Kidney glomerular epithelial cell (primary cell): ENCODE results near the gene TAPT1.

Experiments
- DNase-seq: peaks from one replicate; lab custom pipeline; 2025; lab: John Stamatoyannopoulos, UW

The TAPT1 gene

DNA sequence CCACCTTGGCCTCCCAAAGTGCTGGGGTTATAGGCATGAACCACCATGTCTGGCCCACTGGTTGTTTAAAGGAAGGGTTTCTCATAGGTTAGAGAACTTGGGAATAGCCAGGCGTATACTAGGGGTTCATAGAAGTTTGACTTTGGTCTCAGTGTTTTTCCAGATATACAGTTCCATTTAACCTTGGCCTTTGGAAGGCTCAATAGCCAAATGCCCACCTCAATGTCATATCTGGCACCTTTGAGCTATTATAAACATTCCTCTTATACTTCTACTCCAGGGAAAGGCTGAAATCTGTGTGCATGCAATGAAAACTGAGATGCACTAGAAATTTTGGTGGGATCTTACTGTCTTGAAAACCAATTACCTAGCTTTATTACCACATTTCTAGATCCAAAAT is 95.0 kb downstream of the TAPT1 start:
- no peak for DNase-seq

DNA sequence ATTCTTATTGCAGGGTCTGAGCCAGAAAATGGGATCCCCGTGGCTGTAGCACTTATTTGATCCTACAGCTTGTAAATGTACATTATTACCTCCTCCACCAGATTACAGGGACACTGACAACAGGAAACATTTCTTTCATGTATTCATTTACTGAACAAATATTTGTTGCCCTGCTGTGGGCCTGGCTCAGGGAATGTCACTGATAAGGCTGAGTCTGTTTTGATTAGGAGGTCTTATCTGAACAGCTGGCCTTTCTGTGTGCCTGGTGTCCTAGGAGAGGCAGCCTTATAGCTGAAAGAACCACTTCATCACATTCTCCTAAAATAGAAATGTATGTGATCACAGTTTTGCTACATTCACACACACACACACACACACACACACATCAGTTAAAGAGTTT is 96.9 kb downstream of the TAPT1 start:
- no peak for DNase-seq

DNA sequence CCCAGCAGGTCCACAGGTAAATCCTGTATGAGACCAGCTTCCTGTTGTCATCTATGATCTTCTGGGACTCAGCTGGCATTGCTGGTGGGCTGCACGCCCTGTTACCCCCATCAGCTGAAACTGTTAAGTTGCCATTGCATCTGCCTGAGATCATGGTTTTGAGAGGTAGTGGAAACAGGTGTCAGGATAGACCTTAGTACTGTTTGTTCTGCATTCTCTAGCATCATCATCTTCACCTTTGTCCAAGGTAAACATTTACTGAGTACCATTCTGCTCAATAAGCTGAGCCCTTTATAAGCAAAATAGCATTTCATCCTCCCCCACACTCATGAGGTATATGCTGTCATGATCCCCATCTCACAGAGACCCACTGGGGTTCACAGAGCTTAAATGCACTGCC is 99.6 kb downstream of the TAPT1 start:
- DNase-seq = no peak

DNA sequence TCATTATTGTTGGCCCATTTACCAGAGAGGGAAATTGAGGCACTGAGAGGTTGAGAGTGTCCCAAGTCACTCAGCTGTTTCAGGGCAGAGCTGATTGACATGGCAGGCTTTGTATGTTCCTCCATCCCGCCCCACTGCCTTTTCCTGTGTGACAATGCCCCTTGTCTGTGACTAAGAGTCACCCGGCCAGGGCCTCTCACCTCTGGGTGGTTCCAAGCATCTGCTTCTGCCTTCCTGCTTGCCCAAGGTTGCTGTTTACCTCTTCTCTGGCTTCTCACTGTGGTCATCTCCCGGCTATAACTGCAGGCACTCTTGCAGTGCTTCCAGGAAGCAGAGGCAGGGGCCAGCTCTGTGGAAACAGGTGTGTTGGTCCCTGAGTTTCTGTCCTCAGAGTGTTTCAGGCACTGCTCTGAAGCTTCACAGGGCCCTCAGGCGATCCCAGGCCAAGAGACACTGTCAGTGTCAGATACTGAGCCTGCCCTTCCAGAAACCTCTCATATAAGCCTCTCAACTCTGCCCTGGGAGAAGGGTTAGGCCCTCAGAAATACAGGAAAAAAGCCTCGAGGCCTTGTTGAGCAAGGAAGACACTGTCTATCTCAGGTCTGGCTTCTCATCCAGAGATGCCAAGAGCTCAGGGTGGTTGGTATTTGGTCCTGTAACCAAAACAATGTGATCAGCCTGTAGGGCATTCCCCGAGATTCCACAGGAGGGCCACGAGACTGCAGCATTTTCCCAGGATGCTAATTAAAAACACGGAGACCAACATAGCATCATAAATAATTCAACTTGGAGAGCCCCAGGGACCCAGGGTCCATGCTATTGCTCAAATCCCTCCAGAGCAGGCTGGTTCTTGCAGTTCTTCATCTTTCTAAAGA is 100.5 kb downstream of the TAPT1 start:
- no peak for DNase-seq

DNA sequence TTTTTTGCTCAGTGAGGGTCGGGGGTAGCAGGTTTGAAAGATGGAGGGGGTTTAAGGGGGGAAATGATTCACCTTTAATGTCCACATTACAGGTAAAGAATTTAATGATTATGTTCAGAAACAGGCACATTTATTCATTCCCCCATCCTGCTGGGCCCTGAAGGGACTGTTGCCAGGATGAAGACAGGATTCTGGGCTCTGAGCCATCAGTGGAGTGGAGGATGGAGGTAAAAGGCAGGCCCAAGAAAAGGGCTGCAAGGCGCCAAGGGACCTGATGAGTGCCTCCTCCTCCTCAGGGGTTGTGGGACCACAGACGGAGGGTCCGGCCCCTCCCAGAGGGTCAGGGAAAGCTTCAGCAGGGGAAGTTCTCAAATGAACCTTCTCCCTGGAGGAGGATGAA is 102.0 kb downstream of the TAPT1 start:
- DNase-seq = no peak

DNA sequence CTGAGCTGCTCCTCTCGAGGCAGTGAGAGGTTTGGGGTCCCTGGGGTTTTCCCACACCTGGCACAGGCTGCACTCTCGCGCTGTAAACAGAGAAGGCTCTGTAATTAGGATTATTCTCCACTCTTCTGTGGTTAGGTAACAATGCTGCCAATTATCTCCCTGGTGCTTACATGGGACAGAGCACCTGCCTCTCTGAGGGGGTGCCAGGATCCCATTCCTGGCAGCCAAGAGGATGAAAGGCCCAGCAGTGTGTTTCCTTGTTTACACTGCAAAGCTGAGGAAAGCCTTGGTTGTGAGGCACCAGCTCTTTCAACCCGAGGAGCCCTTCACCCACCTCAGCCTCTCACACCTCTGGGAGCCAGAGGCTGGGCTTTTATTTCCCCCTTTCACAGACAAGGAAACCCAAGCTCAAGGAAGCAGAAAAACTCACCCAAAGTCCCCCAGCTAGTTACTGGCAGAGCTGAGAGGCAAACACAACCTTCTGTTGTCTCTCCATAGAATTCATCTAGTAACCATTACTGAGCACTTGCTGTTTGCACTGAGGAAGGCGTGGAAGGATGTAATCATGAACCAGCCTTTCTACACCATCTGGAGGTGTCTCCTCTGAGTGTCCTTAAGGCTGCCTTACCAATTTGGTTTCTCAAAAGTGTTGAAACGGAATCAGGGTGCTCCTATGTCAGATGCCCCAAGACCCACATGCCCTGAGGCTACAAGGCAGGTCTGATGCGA is 102.8 kb downstream of the TAPT1 start:
- DNase-seq = no peak

DNA sequence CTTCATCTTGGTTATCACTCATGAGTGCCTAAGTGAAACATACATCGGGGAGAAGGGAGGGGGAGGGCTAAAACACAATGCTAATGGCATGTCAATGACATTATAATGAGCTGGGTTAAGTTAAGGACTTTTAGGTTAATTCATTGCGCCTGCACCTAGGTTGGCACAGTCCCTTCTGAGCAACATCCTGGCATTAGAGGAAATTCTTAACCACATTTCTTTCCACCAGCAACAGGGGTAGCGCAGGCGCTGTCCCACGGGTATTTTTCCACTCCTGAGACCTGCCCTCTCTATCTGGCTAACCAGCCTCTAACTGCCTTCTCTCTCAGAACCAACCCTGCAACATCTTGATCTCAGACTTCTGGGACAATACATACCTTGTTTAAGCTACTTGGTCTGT is 103.5 kb downstream of the TAPT1 start:
- no peak for DNase-seq

DNA sequence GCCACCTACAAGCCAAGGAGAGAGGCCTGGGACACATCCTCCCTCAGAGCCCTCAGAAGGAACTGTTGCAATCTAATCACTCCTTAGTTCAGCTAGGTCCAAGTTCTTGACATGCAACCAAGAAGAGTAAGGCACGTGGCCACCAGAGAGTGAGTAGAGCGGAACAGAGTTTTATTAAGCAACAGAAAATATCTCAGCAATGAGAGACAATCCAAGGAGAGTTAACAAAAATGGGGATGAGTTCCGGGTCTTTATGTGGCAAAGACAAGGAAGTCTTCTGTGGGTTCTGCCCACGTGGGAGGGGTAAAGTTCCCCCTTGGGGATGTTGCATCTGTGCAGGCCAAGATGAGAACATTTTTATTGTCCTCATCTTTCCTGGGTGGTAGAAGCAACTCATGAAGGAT is 104.0 kb downstream of the TAPT1 start:
- DNase-seq = no peak

DNA sequence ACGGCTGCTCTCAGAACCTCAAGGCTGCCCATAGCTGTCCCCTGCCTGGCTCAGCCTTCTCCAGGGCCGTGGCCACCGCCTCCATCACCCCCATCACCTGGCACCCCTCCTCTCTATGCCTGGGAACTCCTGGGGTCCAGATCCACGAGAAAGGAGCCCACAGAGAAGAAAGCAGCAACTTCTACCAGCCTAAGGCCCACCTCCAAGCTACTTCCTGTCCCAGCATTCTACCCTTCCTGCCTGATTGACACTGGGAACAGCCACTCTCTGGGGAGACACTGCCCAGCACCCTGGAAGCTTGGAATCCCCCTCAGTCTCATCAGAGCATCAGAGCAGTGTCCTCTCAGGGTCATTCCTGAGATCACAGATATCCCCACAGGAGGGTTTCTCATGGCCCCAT is 105.6 kb downstream of the TAPT1 start:
- no peak for DNase-seq

DNA sequence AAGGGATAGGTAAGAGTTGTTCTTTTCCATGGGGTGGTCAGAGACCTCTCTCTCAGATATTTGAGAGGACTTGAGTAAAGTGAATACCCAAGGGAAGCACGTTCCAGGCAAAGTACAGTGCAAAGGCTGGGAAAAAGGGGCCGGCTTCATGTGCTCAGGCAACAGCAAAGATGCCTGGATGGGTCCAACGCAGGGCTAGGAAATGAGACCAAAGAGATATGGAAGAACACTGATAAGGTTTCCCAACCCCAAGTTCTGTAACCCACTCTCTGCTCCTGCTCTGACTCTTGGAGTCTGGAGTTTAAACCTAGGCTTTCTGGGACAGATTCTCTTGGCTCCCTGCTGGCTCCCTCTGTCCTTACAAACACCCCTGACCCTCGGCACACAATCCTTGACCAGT is 106.3 kb downstream of the TAPT1 start:
- no peak for DNase-seq

DNA sequence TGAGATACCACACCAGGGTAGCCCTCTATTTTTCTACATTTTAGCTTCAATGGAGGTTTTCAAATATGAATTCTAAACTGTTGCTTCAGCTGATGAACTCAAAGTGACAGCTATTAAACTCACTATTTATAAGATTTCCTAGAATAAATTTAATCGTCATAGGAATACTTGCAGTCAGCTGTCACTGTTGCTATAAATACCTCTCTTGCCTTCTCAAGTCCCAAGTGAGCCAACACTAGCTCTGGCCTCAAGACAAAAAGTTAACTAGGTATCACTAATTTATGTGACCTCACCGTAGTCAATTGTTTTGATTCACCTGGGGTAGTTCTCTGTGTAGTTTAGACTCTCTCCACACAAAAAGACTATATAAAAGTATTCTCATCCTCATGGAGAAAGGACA is 108.2 kb downstream of the TAPT1 start:
- DNase-seq = no peak

DNA sequence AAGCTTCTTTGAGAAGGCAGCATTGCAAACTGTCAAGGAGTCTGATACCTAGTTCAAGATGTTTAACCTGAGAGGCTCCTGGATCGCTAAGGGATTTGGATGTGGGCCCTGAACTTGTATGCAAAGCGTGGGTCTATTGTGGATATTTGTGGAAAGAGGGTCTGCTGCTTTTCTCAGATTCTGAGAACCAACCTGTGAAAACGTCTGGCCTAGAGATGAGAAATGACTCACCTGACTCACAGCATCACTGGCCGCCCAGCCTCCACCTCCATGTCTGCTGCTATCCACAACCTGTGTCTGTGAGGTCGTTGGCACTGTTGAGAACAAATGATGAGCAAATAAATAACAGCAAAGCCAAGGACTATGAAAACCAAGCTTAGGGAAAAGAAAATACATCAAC is 109.1 kb downstream of the TAPT1 start:
- no peak for DNase-seq

DNA sequence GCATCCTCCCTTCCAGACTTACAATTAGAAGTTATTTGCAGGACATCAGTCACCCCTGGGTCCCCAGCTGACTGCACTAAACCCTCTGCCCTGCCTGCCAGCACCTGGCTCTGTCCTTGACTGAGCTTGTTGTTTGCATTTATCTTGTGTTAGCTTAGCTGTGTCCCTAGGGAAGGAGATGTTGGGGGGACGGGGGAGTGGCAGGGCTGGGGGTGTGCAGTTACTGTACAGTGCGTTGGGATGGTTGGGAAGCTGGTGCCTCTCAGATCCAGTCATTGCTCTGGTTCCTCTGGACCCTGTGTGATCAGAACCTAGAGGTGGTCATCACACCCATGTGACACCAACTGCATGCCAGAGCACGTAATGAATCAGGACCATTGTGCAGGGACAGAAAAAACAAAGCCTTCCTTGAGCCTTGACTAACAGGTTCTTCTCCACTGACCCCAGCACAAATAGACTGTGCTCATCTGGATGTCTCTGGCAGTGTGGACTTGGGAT is 109.7 kb downstream of the TAPT1 start:
- DNase-seq = no peak

DNA sequence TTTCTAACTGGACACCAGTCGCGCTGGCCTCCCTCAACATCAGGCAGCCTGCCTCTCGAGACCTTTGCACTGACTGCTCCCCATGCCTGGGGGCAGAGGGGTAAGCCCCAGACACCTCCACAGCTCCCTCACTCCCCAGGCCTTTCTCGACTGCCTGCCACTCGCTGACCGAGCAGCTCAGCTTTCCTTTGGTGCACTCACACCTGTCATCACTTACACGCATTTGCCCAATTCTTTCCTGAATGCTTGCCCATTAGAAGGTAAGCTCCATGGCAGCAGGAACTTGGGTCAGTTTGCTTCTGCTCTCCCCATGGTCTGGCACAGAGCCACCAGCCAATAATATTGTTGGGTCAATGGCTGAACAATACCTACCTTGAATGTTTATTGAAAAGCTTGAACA is 110.3 kb downstream of the TAPT1 start:
- DNase-seq = no peak

DNA sequence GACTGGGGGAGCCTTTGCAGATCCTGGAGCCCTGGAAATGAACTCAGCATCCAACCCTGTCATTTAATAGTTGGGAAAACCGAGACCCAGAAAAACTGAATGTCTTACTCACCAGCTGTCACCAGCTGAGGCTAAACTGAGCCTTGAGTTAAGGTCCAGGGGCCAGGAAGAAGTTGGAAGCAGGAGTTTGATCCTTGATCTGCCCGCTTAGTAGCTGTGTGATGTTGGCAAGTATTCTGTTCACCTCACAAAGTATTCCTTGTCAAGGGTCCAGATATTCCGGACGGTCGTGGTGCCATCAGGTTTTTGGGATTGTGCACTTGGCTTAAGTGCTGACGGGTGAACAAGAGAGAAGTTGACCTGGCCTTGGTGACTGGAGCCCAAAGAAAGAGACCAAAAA is 111.7 kb downstream of the TAPT1 start:
- no peak for DNase-seq

DNA sequence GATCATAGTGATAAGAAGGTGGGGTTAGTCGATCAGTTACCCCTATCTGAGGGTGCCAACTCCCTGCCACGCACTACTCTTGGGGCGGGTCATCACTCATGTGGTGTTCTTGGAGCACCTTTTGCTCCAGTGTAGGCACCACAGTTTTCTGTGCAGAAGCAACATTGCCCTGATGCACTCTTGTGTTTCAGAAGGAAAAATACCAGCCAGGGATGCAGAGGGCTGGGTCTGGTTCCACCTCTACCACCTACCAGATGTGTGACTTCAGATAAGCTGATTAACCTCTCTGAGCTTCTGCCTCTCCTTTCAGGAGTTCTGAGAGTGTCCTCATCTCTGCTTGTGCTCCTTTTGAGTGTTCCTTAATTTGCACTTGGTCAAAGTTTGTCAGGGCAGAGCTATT is 112.5 kb downstream of the TAPT1 start:
- no peak for DNase-seq

DNA sequence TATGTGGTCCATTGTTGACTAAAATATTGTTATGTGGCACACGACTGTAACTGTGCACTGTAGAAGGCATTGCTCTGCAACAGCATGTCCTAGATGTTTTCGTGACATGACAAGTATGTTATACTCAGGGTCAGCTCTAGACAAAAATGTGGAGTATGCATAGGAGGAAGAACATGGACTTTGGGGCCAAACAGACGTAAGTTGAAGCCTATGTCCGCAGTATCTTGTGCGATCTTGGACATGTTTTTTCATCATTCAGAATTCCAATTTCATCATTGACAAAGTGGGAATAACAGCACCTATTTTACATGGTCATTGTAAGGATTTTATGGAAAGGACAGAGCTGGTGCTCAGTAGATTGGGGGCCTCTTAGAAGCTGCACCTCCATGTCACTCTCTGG is 114.7 kb downstream of the TAPT1 start:
- no peak for DNase-seq

DNA sequence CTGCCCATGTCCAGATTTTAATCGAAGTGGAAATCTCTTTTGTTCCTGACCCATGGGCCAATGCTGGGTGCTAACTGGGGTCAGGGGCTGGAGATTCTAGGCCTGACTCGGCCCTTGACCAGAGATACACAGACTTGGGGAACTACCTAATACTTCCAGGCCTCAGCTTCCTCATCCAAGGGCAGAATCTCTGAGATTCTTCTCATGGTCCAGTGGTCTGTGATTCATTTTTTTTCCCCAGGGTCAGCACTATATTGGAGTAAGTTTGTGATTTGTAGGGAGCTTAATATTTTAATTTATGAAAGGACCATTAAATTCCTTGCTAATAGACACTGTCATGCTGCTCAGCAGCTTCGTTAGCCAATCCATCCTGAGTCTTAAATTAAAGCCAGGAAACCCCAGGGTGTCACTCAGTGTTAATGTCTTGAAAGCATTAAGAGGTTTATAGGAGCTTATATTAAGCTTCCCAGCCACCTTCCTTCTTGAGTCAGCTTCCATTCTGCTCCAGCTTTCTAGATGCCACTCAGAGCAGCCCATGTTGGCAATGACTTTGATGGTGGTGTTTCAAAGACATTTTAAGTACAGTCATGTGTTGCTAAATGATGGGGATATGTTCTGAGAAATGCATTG is 115.5 kb downstream of the TAPT1 start:
- peak; percentile 34 for DNase-seq
